Common myeloid progenitor, CD34-positive (primary cell): ENCODE data around the gene OAS3.

Source experiments
- CTCF ChIA-PET: fragments of 350-600 bp; sonication (Branson Sonifier 250); formaldehyde crosslinking; loops from one replicate; lab custom pipeline; 2021; ENCODE audit warnings: antibody characterized with exemption; lab: Charles Lee
- POLR2A ChIA-PET: fragments of 350-600 bp; sonication (Branson Sonifier 250); formaldehyde crosslinking; loops from one replicate; lab custom pipeline; 2021; ENCODE audit warnings: antibody characterized with exemption; lab: Charles Lee
- DNase-seq, 3 donors: peaks; one replicate each; pipeline versions ENCODE4 v3.0.0 to v3.0.0-alpha.2; 2013
- H3K27ac ChIP-seq, 2 experiments: 1 replicate in 1 of 2; 2 replicates in 1 of 2; pipeline ENCODE4 v1.7.0; 2013; ENCODE audit warnings: inconsistent platforms in 2 of 2, low read length in 2 of 2, mild to moderate bottlenecking in 2 of 2, low read depth in 1 of 2, moderate library complexity in 1 of 2; ENCODE audit not compliant: severe bottlenecking in 2 of 2, insufficient read depth in 1 of 2, poor library complexity in 1 of 2
- H3K27me3 ChIP-seq, 5 experiments: replicated peaks in 2 of 5; 1 replicate in 3 of 5; 2 replicates in 2 of 5; pipeline versions ENCODE4 v1.6.1 to v1.7.0; 2013; ENCODE audit warnings: low read length in 4 of 5, mild to moderate bottlenecking in 2 of 5, moderate library complexity in 2 of 5, inconsistent platforms in 1 of 5; ENCODE audit not compliant: insufficient read depth in 5 of 5, control insufficient read depth in 4 of 5
- H3K36me3 ChIP-seq, 4 experiments: 1 replicate in 2 of 4; 2 replicates in 2 of 4; pipeline versions ENCODE4 v1.6.1 to v1.7.0; 2013; ENCODE audit warnings: low read length in 3 of 4, control low read depth in 1 of 4, mild to moderate bottlenecking in 1 of 4; ENCODE audit not compliant: control insufficient read depth in 4 of 4, insufficient read depth in 4 of 4
- H3K4me1 ChIP-seq, 4 experiments: 1 replicate in 3 of 4; 2 replicates in 1 of 4; pipeline versions ENCODE4 v1.6.1 to v1.7.1; 2013; ENCODE audit warnings: low read length in 3 of 4, mild to moderate bottlenecking in 3 of 4, control low read depth in 1 of 4, inconsistent platforms in 1 of 4, moderate library complexity in 1 of 4; ENCODE audit not compliant: control insufficient read depth in 4 of 4, insufficient read depth in 4 of 4; ENCODE audit errors: control extremely low read depth in 1 of 4
- H3K4me3 ChIP-seq, 7 experiments: 1 replicate in 4 of 7; 2 replicates in 3 of 7; pipeline versions ENCODE4 v1.5.1 to v1.7.0; 2013; ENCODE audit warnings: mild to moderate bottlenecking in 7 of 7, low read length in 6 of 7, moderate library complexity in 6 of 7, inconsistent platforms in 2 of 7, low read depth in 2 of 7, control low read depth in 1 of 7; ENCODE audit not compliant: insufficient read depth in 4 of 7, control insufficient read depth in 1 of 7; ENCODE audit errors: extremely low read depth in 1 of 7
- H3K9me3 ChIP-seq, 5 experiments: 1 replicate in 4 of 5; 2 replicates in 1 of 5; pipeline versions ENCODE4 v1.6.1 to v1.7.1; 2013; ENCODE audit warnings: low read length in 4 of 5, mild to moderate bottlenecking in 2 of 5, inconsistent platforms in 1 of 5, low read depth in 1 of 5, moderate library complexity in 1 of 5; ENCODE audit not compliant: control insufficient read depth in 4 of 5, insufficient read depth in 2 of 5; ENCODE audit errors: control extremely low read depth in 1 of 5
- WGBS: methylation state at CpG from one replicate; pipeline ENCODE4 v1.1.5; 2013; ENCODE audit not compliant: insufficient coverage; 5-methylcytosine and 5-hydroxymethylcytosine counted together

Gene OAS3

GRCh38 chr12:113002155-113002554 is 63.9 kb downstream of the OAS3 start:
- POLR2A ChIA-PET: no interaction called here
- Histone ChIP-seq H3K36me3 (peaks cover 8 to 83% (median 36%) of the 10 kb centered on the region in 4 experiments), H3K27ac (no peak overlapping the region), H3K4me3 (no peak overlapping the region), H3K4me1 (no peaks in the 10 kb centered on the region), H3K27me3 (no peaks in the 10 kb centered on the region), H3K9me3 (peaks cover 0 to 13% (median 7%) of the 10 kb centered on the region in 5 experiments)
- no peak for DNase-seq
- CTCF ChIA-PET: interaction anchor here (2.0 kb wide), 1 partner anchor 9 kb away, joined by 6 read pairs; no protein-coding TSS in a partner anchor
- 100% methylated on average over 4 of the region's 4 CpGs for WGBS

- Histone ChIP-seq H3K27ac (no peak overlapping the region), H3K36me3 (peaks cover 3 to 83% (median 38%) of the 10 kb centered on the region in 4 experiments), H3K9me3 (peaks cover 0 to 9% (median 6%) of the 10 kb centered on the region in 5 experiments), H3K4me3 (no peak overlapping the region), H3K4me1 (no peaks in the 10 kb centered on the region), H3K27me3 (no peaks in the 10 kb centered on the region)
- ChIA-PET CTCF (no interaction called here), POLR2A (no interaction called here)
- no peak for DNase-seq
- 95% methylated on average over 5 of the region's 5 CpGs for WGBS
Observed at GRCh38 chr12:113002676-113003075, 64.4 kb downstream of the OAS3 start.

GRCh38 chr12:113003636-113004035 is 65.4 kb downstream of the OAS3 start:
- no peak overlapping the region for H3K4me3 ChIP-seq
- H3K36me3 ChIP-seq: peaks cover 2 to 83% (median 31%) of the 10 kb centered on the region in 4 experiments
- POLR2A ChIA-PET: no interaction called here
- no peak overlapping the region for H3K27ac ChIP-seq
- H3K9me3 ChIP-seq: peaks cover 0 to under 1% (median 0%) of the 10 kb centered on the region in 5 experiments
- no peaks in the 10 kb centered on the region for H3K27me3 ChIP-seq
- DNase-seq: no peak
- CTCF ChIA-PET: interaction anchor here (1.0 kb wide), 2 partner anchors 13 to 18 kb away, joined by 3 to 4 read pairs; no protein-coding TSS in a partner anchor
- 99% methylated on average over 9 of the region's 9 CpGs for WGBS
- no peaks in the 10 kb centered on the region for H3K4me1 ChIP-seq

- Histone ChIP-seq H3K27me3 (no peaks in the 10 kb centered on the region), H3K4me3 (peak overlapping the region in 1 of 7 experiments; percentile 1), H3K9me3 (peaks cover 2 to 14% (median 2%) of the 10 kb centered on the region in 5 experiments), H3K4me1 (no peaks in the 10 kb centered on the region), H3K27ac (no peak overlapping the region), H3K36me3 (peaks cover 7 to 87% (median 37%) of the 10 kb centered on the region in 4 experiments)
- DNase-seq: peak in 2 of 3 donors; percentile 24 to 32
- ChIA-PET CTCF (interaction anchor here (1.2 to 2.4 kb wide), 4 partner anchors 15 to 90 kb away, joined by 3 to 10 read pairs (median 4); no protein-coding TSS in a partner anchor), POLR2A (no interaction called here)
- WGBS: 93% methylated on average over 2 of the region's 4 CpGs
Observed at GRCh38 chr12:113005762-113006161, 67.5 kb downstream of the OAS3 start.

GRCh38 chr12:113006206-113006605 is 67.9 kb downstream of the OAS3 start:
- Histone ChIP-seq H3K27me3 (no peaks in the 10 kb centered on the region), H3K4me3 (peak overlapping the region in 1 of 7 experiments; percentile 1), H3K27ac (no peak overlapping the region), H3K36me3 (peaks cover 8 to 89% (median 37%) of the 10 kb centered on the region in 4 experiments), H3K4me1 (no peaks in the 10 kb centered on the region), H3K9me3 (peaks cover 2 to 17% (median 6%) of the 10 kb centered on the region in 5 experiments)
- ChIA-PET POLR2A (no interaction called here), CTCF (interaction anchor here (1.2 to 2.4 kb wide), 4 partner anchors 15 to 89 kb away, joined by 3 to 10 read pairs (median 4); no protein-coding TSS in a partner anchor)
- 100% methylated on average over 7 of the region's 7 CpGs for WGBS
- DNase-seq: no peak

GRCh38 chr12:113006641-113007040 is 68.4 kb downstream of the OAS3 start:
- ChIA-PET POLR2A (no interaction called here), CTCF (interaction anchor here (0.8 to 3.1 kb wide), 7 partner anchors 9 to 89 kb away, joined by 3 to 20 read pairs (median 4); no protein-coding TSS in a partner anchor)
- Histone ChIP-seq H3K27me3 (no peaks in the 10 kb centered on the region), H3K4me1 (no peaks in the 10 kb centered on the region), H3K27ac (no peak overlapping the region), H3K36me3 (peaks cover 12 to 91% (median 38%) of the 10 kb centered on the region in 4 experiments), H3K9me3 (peaks cover 2 to 19% (median 10%) of the 10 kb centered on the region in 5 experiments), H3K4me3 (no peak overlapping the region)
- WGBS: 93% methylated on average over 2 of the region's 6 CpGs
- no peak for DNase-seq

- CTCF ChIA-PET: interaction anchor here (0.8 to 3.1 kb wide), 7 partner anchors 9 to 89 kb away, joined by 3 to 20 read pairs (median 3); no protein-coding TSS in a partner anchor
Observed at GRCh38 chr12:113007166-113007565, 68.9 kb downstream of the OAS3 start.

More at GRCh38 chr12:113007166-113007565, 68.9 kb downstream of the OAS3 start:
- H3K36me3 ChIP-seq: peaks cover 13 to 90% (median 38%) of the 10 kb centered on the region in 4 experiments
- WGBS: 100% methylated on average over 3 of the region's 4 CpGs
- POLR2A ChIA-PET: no interaction called here
- no peaks in the 10 kb centered on the region for H3K27me3 ChIP-seq
- H3K4me1 ChIP-seq: no peaks in the 10 kb centered on the region
- H3K27ac ChIP-seq: no peak overlapping the region
- no peak for DNase-seq
- no peak overlapping the region for H3K4me3 ChIP-seq
- H3K9me3 ChIP-seq: peaks cover 2 to 19% (median 11%) of the 10 kb centered on the region in 5 experiments
